Glutamatergic neuron (in vitro differentiated cells): ENCODE data around the gene DOCK1. TPM values are rescaled to one million over a fixed set of nuclear protein-coding genes. Genes with fewer than 3 reads are reported as not detected.

Experiments
- DNase-seq: peaks from one replicate; pipeline ENCODE4 v3.0.0; 2022
- H3K27ac Mint-ChIP-seq: one replicate; pipeline ENCODE4 v1.8.0; 2020; ENCODE audit warnings: mild to moderate bottlenecking, mixed read lengths, inconsistent platforms; ENCODE audit not compliant: unreplicated experiment
- H3K27me3 Mint-ChIP-seq: one replicate; pipeline ENCODE4 v1.8.0; 2020; ENCODE audit warnings: mild to moderate bottlenecking, moderate library complexity, mixed read lengths, inconsistent platforms; ENCODE audit not compliant: unreplicated experiment
- H3K36me3 Mint-ChIP-seq: one replicate; pipeline ENCODE4 v1.8.0; 2020; ENCODE audit warnings: mild to moderate bottlenecking, mixed read lengths, inconsistent platforms; ENCODE audit not compliant: unreplicated experiment
- H3K4me1 Mint-ChIP-seq: one replicate; pipeline ENCODE4 v1.8.0; 2020; ENCODE audit warnings: mild to moderate bottlenecking, low read depth, mixed read lengths, inconsistent platforms; ENCODE audit not compliant: unreplicated experiment
- H3K4me3 Mint-ChIP-seq: one replicate; pipeline ENCODE4 v1.8.0; 2020; ENCODE audit warnings: mild to moderate bottlenecking, mixed read lengths, inconsistent platforms; ENCODE audit not compliant: unreplicated experiment
- H3K9me3 Mint-ChIP-seq: one replicate; pipeline ENCODE4 v1.8.0; 2020; ENCODE audit warnings: mild to moderate bottlenecking, moderate library complexity, mixed read lengths, inconsistent platforms; ENCODE audit not compliant: unreplicated experiment
- CTCF ChIP-seq: fragments of 200-600 bp; sonication (generic); IDR thresholded peaks from one replicate; pipeline ENCODE4 v1.5.0; 2021; ENCODE audit not compliant: partially characterized antibody, unreplicated experiment
- total RNA-seq: library from RNA; stranded (reverse); fragmentation: NEBNext Ultra II Directional; extraction: Animal tissue kit (Norgen Biotek cat#: 25700); gene quantifications from one replicate; pipeline ENCODE4 v1.2.1, GENCODE V29; 2021; ENCODE audit not compliant: unreplicated experiment

DOCK1 gene
- total RNA-seq, 1 donor from 2014 or later: 19.7 TPM

GRCh38 chr10:127035827-127036226 lies 130.6 kb downstream of the DOCK1 start:
- Mint-ChIP-seq H3K27me3 (peaks cover 5% of the 10 kb centered on the region), H3K4me3 (no peak overlapping the region), H3K4me1 (peaks cover 25% of the 10 kb centered on the region), H3K9me3 (peaks cover 2% of the 10 kb centered on the region), H3K36me3 (no peaks in the 10 kb centered on the region), H3K27ac (no peak overlapping the region)
- DNase-seq: no peak
- no peak for TF ChIP-seq CTCF

GRCh38 chr10:127036987-127037386 lies 131.8 kb downstream of the DOCK1 start:
- H3K27ac Mint-ChIP-seq: no peak overlapping the region
- H3K9me3 Mint-ChIP-seq: peaks cover 2% of the 10 kb centered on the region
- H3K4me1 Mint-ChIP-seq: peaks cover 23% of the 10 kb centered on the region
- peaks cover 5% of the 10 kb centered on the region for H3K27me3 Mint-ChIP-seq
- no peaks in the 10 kb centered on the region for H3K36me3 Mint-ChIP-seq
- DNase-seq: no peak
- H3K4me3 Mint-ChIP-seq: no peak overlapping the region
- TF ChIP-seq CTCF: no peak

GRCh38 chr10:127039435-127039834 lies 134.2 kb downstream of the DOCK1 start:
- Mint-ChIP-seq H3K27ac (no peak overlapping the region), H3K4me3 (no peak overlapping the region), H3K9me3 (no peaks in the 10 kb centered on the region), H3K27me3 (peaks cover 5% of the 10 kb centered on the region), H3K36me3 (no peaks in the 10 kb centered on the region), H3K4me1 (peaks cover 8% of the 10 kb centered on the region)
- TF ChIP-seq CTCF: no peak
- DNase-seq: no peak

GRCh38 chr10:127040756-127041155 lies 135.5 kb downstream of the DOCK1 start:
- Mint-ChIP-seq H3K27me3 (peaks cover 3% of the 10 kb centered on the region), H3K36me3 (no peaks in the 10 kb centered on the region), H3K9me3 (no peaks in the 10 kb centered on the region), H3K4me1 (peaks cover 6% of the 10 kb centered on the region), H3K4me3 (no peak overlapping the region), H3K27ac (no peak overlapping the region)
- no peak for DNase-seq
- no peak for TF ChIP-seq CTCF

GRCh38 chr10:127041552-127041951 lies 136.3 kb downstream of the DOCK1 start:
- H3K27ac Mint-ChIP-seq: no peak overlapping the region
- H3K27me3 Mint-ChIP-seq: no peaks in the 10 kb centered on the region
- DNase-seq: no peak
- no peaks in the 10 kb centered on the region for H3K9me3 Mint-ChIP-seq
- peaks cover 6% of the 10 kb centered on the region for H3K4me1 Mint-ChIP-seq
- H3K36me3 Mint-ChIP-seq: no peaks in the 10 kb centered on the region
- no peak overlapping the region for H3K4me3 Mint-ChIP-seq
- TF ChIP-seq CTCF: no peak
